MV-4-11 (cell line): Measurements from ENCODE around the gene HSPB6.

Experiments used
- DNase-seq: peaks from one replicate; lab custom pipeline; 2025; lab: John Stamatoyannopoulos, UW

HSPB6 gene

GRCh38 chr19:35714601-35715354, 42.1 kb downstream of the HSPB6 start:
- DNase-seq = peak; percentile 30

DNA sequence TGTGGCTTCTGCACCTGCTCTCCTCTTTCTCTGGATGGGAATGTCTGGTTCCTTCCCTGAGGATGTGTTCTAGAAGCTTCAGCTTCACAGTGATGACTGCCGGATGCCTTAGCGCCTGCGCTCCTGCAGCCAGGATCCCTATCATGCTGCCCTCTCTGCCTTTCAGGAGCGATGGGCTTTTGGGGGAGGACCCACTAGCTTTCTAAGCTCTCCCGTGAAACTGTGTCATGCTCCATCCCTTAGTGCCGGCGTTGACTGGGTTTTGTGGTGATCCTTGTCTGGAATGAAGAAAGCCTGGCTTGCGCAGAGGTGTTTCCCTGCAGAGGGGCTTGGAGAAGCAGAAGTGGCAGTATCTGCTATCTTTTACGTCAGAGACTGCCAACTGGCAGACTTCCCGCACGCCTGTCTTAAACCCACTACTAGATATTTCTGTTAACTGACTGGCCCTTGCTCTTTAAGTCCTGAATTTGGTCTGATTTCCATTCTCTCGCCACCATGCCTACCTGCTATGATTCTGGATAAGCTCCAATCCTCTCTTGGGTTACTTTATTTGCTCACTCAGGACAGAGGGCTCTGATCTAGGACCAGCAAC, 42.8 kb downstream of the HSPB6 start:
- no peak for DNase-seq

DNA sequence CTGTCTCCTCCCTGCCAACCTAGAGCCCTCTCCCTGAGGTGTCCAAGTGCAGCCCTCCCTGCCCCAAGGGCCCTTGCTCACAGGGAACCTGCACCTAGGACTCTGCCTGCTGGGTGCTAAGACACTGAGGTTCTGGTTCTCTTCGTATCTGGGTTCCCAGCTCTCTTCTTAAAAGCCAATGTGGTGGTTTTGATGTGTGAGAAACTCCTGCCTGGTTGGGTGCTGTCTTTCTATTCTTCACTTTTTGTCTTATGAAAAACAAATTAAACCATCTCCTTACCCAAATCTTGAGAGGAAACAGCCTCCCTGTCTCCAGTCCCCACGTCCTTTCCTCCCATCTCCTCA, 43.4 kb downstream of the HSPB6 start:
- no peak for DNase-seq

GRCh38 chr19:35712567-35713505, 44.0 kb downstream of the HSPB6 start:
- no peak for DNase-seq

DNA sequence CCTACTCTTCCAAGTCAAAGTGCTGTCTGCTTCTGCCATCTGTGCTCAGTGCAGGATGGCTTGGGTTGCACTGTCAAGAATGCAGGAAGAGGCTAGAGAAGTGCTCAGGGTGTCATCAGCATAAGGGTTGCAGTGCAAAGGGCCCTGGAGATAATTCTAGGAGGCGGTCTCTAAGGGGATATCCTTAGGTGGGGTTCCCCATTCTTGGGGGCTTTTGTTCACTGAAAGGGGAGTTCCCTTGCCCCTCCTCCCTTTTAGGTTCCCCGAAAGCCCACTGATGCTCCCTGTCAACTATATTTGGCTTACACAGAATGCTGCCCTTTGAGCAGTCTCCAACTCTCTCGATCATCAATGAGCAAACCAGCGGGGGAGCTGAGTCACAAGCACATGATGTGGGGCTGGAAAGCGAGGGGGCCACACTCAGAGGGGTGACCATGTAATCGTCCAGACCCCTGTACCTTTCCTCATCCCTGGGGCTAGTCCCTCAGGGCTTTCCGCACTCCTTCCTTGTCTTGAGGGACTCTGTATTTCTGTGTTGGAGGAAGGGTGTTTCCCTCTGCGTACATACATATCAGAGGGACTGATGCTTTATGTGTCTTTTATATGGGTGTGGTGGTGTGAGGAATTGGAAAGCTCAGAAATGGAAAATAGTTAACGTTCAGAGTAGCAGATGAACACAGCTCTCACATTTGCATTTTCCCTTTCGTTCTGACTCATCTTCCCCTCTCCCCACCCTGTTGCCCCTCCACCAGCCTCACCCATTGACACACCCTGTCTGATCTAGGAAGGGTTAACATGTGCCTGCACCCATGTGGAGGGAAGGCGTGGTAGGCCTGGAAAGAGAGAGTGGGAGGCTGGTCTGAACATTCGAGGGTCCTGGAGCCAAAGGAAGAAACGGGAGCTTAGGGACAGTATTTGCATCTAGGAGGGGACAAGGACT, 45.8 kb downstream of the HSPB6 start:
- no peak for DNase-seq

DNA sequence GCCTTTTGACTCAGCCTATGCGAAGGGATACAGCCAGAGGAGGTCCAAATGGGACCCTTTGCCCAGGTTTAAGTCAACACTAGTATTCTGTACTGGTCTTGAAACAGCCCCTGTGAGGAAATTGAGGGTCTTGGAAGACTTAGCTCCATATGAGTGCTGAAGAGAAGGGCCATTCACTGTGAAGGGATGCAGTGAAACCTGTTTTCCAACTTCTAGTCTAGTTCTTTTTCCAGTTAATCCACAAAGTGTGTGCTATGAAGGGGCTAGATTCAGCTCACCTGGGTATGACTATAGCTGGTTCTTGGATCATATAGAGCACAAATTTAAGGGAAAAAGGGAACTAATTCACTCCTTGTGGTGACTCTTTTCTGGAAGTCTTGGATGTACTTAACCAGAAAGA, 48.4 kb downstream of the HSPB6 start:
- DNase-seq = no peak
